ENCODE results near the gene OR6C68.

Gene OR6C68

DNA sequence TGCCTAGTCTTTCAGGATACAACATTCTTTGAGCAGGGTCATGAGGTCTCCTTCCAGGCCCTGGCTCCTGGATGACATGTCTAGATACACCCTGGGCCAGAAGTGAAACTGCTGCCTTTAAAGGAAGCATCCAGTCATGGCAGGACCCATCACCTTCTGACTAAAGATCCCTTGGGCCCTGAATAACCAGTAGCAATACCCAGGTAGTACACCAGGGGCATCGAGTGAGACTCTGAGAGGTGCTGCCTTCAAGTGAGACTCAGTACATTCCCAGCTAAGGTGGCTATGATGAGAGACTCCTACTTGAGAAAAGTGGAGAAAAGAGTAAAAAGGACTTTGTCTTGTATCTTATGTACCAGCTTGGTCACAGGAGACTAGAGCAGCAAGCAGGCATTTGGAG lies 23.5 kb downstream of the OR6C68 start:
- Histone ChIP-seq H3K27ac (no peak overlapping the region), H3K4me3 (no peak overlapping the region)
- TF ChIP-seq, protein P1, sequence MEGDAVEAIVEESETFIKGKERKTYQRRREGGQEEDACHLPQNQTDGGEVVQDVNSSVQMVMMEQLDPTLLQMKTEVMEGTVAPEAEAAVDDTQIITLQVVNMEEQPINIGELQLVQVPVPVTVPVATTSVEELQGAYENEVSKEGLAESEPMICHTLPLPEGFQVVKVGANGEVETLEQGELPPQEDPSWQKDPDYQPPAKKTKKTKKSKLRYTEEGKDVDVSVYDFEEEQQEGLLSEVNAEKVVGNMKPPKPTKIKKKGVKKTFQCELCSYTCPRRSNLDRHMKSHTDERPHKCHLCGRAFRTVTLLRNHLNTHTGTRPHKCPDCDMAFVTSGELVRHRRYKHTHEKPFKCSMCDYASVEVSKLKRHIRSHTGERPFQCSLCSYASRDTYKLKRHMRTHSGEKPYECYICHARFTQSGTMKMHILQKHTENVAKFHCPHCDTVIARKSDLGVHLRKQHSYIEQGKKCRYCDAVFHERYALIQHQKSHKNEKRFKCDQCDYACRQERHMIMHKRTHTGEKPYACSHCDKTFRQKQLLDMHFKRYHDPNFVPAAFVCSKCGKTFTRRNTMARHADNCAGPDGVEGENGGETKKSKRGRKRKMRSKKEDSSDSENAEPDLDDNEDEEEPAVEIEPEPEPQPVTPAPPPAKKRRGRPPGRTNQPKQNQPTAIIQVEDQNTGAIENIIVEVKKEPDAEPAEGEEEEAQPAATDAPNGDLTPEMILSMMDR (IDR thresholded peaks at IDR 0.05), result no peak
- no peak for DNase-seq (ENCODE audit: low spot score)

DNA sequence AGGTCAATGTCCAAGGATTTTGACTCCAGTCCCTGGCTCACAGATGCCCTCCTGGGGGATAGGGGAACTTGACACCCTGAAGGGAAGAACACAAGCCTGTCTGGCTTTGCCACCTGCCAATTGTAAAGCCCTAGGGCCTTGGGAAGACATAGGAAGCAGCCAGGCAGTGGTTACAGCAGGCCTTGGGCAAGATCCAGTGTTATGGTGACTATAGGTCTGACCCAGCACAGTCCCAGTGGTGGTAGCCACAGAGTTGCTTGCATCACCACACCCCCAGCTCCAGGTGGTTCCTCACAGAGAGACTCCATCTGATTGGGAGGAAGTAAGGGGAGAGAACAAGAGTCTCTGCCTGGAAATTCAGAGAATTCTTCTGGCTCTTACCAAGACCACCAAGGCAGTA lies 24.2 kb downstream of the OR6C68 start:
- TF ChIP-seq, protein P1 (IDR thresholded peaks at IDR 0.05), result no peak
- no peak overlapping the region for H3K4me3 ChIP-seq
- no peak for DNase-seq (ENCODE audit: low spot score)
- H3K27ac ChIP-seq, result no peak overlapping the region

All from coronary artery (tissue), 2 donors.